HG03439 (cell line): ENCODE results near the gene CAPZA3.
"Not testable (repeated sequence)": the region's sequence is repeated elsewhere in the genome, so short reads cannot be mapped to it uniquely, and the experiment has no call there.

Experiments used
- ATAC-seq: cut with Tn5 transposase; IDR thresholded peaks from one replicate; pipeline ENCODE4 v1.9.1; 2021; ENCODE audit warnings: mild to moderate bottlenecking, moderate library complexity; ENCODE audit not compliant: unreplicated experiment

Gene CAPZA3

DNA sequence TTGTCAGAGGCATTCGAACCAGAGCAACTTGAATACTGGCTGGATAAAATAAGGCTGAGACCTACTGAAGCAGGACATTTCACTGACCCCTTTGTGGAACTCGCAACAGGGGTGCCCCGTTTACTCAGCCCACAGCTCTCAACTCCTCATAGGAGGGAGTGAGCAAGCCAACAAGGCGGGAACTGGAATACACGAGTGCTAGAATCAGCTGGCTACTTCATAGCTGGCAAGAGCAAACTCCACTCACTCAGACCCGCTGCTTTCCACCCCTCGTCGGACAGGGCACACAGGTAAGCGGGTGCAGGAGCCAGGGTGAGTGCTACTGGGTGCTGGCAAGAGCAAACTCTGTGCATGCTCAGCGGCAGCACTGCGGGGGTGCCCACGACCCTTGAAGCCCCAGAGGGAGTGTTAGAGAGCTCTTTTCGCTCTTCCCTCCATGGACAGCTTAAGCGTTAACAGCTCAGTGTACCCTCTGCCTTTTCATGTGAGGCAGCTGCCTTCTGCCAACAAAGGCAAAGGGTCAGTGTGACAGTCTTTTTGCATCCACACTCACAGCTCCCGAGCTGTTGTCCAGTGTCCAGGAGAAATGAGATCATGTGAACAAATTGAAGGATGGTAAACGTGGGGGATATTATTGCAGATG, 15.7 kb downstream of the CAPZA3 start:
- ATAC-seq = no peak

DNA sequence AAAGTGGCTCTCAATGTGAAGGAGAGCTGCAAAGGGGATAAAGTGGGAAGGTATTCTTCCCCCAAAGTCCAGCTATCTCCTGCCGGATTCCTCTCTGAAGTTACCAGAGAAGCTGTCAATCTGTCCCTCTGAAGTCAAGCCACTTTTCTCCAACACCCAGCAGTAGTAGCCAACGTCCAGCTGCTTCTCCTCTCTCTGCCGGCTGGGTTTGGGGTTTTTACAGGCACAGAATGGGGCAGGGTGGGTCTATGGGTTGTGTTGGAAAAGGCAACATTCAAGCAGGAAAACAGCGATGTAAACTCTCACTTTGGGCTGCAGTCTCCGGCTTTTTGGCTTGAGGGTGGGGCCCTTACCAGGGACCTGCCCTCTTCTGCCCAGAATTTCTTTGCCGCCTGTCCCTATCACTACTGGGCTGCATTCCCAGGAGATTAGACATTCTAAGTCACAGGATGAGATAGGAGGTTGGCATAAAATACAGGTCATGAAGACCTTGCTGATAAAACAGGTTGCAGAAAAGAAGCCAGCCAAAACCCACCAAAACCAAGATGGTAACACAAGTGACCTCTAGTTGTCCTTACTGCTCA, 16.3 kb downstream of the CAPZA3 start:
- ATAC-seq = no peak

DNA sequence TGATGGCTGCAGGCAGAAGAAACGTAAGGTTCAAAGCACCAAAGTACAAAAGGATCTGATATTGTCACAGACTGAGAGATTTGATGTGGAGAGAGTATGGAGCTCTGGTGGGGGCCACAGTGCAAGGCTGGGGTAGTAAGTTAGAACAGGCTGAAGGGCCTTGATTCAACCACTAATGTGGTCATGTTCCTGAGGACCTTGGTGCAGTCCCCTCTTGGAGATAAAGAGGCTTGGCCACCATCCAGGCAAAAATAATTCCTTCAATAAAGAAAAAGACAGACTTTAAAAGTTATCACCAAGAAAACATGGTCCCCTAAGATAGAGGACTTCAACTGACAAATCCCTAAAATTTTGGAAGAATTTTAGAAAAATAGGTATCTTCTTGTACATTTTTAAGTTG, 17.4 kb downstream of the CAPZA3 start:
- no peak for ATAC-seq

DNA sequence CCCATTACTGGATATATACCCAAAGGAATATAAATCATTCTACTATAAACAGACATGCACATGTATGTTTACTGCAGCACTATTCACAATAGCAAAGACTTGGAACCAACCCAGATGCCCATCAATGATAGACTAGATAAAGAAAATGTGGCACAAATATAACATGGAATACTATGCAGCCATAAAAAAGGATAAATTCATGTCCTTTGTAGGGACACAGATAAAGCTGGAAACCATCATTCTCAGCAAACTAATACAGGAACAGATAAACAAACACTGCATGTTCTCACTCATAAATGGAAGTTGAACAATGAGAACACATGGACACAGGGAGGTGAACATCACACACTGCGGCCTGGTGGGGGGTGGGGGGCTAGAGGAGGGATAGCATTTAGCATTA, 28.6 kb downstream of the CAPZA3 start:
- not testable (repeated sequence) for ATAC-seq

DNA sequence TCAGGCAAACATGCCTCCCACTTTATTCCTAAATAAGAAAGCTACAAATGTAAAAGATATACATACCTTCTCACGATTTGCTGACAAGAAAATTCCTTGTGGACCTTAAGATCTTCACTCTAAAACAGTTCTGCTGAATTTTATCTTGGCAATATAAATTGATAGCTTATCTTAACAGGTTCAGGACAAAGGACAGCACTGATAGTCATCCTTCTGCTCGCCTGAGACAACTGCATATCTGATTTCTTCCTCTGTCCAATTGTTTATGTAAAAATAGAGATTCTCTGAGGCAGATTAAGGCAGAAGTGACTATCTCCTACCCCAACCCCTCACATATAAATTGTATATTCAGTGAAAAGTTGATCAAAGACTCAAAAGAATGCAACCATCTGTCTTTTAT, 44.9 kb downstream of the CAPZA3 start:
- no peak for ATAC-seq

DNA sequence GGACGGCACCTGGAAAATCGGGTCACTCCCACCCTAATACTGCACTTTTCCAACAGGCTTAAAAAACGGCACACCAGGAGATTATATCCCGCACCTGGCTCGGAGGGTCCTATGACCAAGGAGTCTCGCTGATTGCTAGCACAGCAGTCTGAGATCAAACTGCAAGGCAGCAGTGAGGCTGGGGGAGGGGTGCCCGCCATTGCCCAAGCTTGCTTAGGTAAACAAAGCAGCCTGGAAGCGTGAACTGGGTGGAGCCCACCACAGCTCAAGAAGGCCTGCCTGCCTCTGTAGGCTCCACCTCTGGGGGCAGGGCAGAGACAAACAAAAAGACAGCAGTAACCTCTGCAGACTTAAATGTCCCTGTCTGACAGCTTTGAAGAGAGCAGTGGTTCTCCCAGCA, 47.5 kb downstream of the CAPZA3 start:
- ATAC-seq = not testable (repeated sequence)
